ENCODE results near the gene AMER2.

AMER2 gene, protein sequence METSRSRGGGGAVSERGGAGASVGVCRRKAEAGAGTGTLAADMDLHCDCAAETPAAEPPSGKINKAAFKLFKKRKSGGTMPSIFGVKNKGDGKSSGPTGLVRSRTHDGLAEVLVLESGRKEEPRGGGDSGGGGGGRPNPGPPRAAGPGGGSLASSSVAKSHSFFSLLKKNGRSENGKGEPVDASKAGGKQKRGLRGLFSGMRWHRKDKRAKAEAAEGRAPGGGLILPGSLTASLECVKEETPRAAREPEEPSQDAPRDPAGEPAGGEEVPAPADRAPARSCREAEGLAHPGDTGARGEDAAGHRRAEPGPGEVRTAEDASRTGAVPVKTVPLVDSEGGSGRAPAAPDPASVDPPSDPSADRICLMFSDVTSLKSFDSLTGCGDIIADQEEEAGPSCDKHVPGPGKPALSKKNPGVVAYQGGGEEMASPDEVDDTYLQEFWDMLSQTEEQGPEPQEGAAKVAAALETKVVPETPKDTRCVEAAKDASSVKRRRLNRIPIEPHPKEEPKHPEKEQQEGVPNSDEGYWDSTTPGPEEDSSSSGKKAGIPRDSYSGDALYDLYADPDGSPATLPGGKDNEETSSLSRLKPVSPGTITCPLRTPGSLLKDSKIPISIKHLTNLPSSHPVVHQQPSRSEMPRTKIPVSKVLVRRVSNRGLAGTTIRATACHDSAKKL

GRCh38 chr13:25171517-25172302, at the start of gene AMER2:
AMER2 (minus strand) TSS chr13:25172288; CDS start chr13:25171619, 669 bp downstream.
- H3K27me3 Mint-ChIP-seq: peaks cover 82% of the 10 kb centered on the region
- no peaks in the 10 kb centered on the region for H3K9me3 Mint-ChIP-seq
- peaks cover 16% of the 10 kb centered on the region for H3K4me1 Mint-ChIP-seq
- H3K27ac Mint-ChIP-seq: peak within 1 kb of the TSS; percentile 67 to 90
- no peak for ATAC-seq
- peak within 1 kb of the TSS; percentile 82 to 85 for H3K4me3 Mint-ChIP-seq
- DNase-seq: peak in 1 of 2 donors; percentile 5

GRCh38 chr13:25218019-25218418, 45.9 kb upstream of the AMER2 start:
- Mint-ChIP-seq H3K4me3 (no peak overlapping the region), H3K4me1 (no peaks in the 10 kb centered on the region), H3K9me3 (no peaks in the 10 kb centered on the region), H3K27ac (no peak overlapping the region), H3K27me3 (peaks cover 8% of the 10 kb centered on the region)
- ATAC-seq (no peak), DNase-seq (no peak)

- ATAC-seq: no peak
- Mint-ChIP-seq H3K27ac (no peak overlapping the region), H3K27me3 (peaks cover under 1% of the 10 kb centered on the region), H3K4me3 (no peak overlapping the region), H3K9me3 (no peaks in the 10 kb centered on the region), H3K4me1 (no peaks in the 10 kb centered on the region)
- DNase-seq: no peak
These were observed 45.2 kb upstream of the AMER2 start for GRCh38 chr13:25217023-25217885.

DNA sequence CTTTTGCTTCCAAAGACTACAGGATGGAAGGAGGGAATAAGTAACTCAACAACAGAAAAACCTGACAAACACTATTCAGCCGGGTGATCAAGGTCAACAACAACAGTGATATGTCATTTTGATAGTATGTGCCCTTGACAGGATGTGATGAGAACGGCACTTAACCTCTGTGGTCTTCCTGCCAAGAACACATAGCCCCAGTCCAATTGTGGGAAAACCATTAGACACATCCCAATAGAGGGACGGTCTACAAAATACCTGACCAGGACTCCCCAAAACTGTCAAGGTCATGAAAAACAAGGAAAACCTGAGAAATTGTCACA, 43.1 kb upstream of the AMER2 start:
- Mint-ChIP-seq H3K27ac (peak overlapping the region in 1 of 2 donors; percentile 46), H3K4me3 (no peak overlapping the region), H3K4me1 (no peaks in the 10 kb centered on the region), H3K9me3 (no peaks in the 10 kb centered on the region), H3K27me3 (no peaks in the 10 kb centered on the region)
- ATAC-seq: no peak
- no peak for DNase-seq

DNA sequence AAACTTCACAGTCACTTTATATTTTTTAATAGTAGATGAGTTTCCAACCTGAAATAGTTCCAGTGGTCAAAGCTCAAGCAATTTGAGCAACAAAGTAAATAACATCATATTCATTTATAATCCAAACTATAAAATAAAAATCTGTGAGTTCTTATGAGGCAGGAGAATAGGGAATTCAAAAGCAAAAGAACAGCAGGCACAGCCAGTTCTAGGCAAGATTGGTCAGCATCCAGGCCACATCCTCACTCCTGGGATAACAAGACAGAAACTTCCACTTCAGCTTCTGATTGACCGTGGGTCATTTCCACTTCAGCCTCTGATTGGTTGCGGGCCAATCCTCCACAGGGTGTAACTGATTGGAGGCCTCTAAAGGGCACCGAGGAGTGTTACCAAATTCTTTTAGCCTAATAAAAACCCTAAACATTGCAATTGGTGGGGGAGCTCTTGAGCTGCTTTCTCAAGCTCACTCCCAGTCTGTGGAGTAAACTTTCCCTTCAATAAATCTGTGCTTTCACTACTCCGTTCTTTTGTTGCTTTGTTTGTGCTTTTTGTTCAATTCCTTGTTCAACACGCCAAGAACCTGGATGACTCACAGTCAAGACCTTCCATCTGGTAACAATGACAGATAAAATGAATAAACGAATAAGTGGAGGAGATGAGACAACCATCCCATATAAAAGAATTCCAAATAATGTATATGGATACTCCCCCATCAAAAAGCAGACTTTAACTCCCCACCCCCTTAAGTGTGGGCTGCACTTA, 42.6 kb upstream of the AMER2 start:
- Mint-ChIP-seq H3K4me1 (no peaks in the 10 kb centered on the region), H3K27ac (no peak overlapping the region), H3K9me3 (no peaks in the 10 kb centered on the region), H3K27me3 (no peaks in the 10 kb centered on the region), H3K4me3 (no peak overlapping the region)
- DNase-seq: no peak
- no peak for ATAC-seq

GRCh38 chr13:25213715-25214114, 41.6 kb upstream of the AMER2 start:
- Mint-ChIP-seq H3K4me3 (no peak overlapping the region), H3K27ac (no peak overlapping the region), H3K4me1 (no peaks in the 10 kb centered on the region), H3K9me3 (no peaks in the 10 kb centered on the region), H3K27me3 (no peaks in the 10 kb centered on the region)
- no peak for ATAC-seq
- no peak for DNase-seq

- no peak overlapping the region for H3K4me3 Mint-ChIP-seq
- ATAC-seq (no peak), DNase-seq (no peak)
- no peaks in the 10 kb centered on the region for H3K27me3 Mint-ChIP-seq
- H3K9me3 Mint-ChIP-seq: no peaks in the 10 kb centered on the region
- no peaks in the 10 kb centered on the region for H3K4me1 Mint-ChIP-seq
- H3K27ac Mint-ChIP-seq: no peak overlapping the region
These were observed 38.9 kb upstream of the AMER2 start for GRCh38 chr13:25210842-25211569.

DNA sequence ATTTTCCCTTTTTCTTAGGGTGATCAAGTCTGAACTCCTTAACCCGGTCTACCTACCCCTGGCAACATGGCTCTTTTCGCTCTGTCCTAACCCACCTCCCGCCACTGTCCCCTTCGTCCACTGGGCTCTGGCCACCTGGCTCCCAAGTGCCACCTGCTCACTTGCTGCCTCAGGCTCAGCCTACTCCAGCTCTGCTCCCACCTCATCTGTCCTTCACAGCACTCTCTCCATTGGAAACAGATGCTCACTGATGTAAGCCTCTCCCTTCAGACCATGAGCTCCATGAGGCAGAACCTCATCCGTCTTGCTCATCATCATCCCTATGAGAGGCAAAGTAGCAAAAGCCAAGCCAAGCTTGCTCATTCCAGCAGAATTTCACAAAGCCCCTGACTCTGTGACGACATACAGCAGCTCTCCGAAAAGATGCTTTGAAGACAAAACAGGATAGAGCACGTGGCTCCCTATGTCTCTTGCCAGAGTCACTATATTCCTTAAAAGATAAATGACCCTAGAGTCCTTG, 35.3 kb upstream of the AMER2 start:
- no peak for ATAC-seq
- peaks cover 21% of the 10 kb centered on the region for H3K27me3 Mint-ChIP-seq
- no peaks in the 10 kb centered on the region for H3K9me3 Mint-ChIP-seq
- H3K4me1 Mint-ChIP-seq: no peaks in the 10 kb centered on the region
- DNase-seq: no peak
- no peak overlapping the region for H3K27ac Mint-ChIP-seq
- H3K4me3 Mint-ChIP-seq: no peak overlapping the region

DNA sequence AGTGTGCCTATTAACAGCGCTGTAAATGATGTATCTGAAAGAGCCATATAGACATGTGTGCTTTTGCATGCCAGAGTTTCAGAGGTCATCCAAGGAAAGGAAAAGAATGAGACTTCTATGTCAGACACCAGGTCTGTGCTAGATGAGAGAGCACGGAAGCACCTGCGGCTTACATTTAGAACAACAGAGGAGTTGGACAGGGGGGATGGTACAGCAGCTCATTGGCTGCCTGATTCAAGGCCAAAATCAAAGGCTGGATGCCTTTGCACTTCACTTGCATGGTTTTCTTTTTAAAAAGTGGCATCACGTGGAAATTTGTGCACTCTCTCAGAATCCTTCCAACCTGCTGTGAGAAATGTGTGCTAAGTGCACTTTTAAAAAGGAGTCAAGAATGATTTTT, 32.8 kb upstream of the AMER2 start:
- no peak overlapping the region for H3K4me3 Mint-ChIP-seq
- no peak for ATAC-seq
- no peak overlapping the region for H3K27ac Mint-ChIP-seq
- no peaks in the 10 kb centered on the region for H3K9me3 Mint-ChIP-seq
- no peak for DNase-seq
- peaks cover 29% of the 10 kb centered on the region for H3K27me3 Mint-ChIP-seq
- no peaks in the 10 kb centered on the region for H3K4me1 Mint-ChIP-seq

- H3K27me3 Mint-ChIP-seq: peaks cover 32% of the 10 kb centered on the region
- ATAC-seq (no peak), DNase-seq (no peak)
- no peaks in the 10 kb centered on the region for H3K4me1 Mint-ChIP-seq
- no peak overlapping the region for H3K27ac Mint-ChIP-seq
- no peaks in the 10 kb centered on the region for H3K9me3 Mint-ChIP-seq
- no peak overlapping the region for H3K4me3 Mint-ChIP-seq
These were observed 31.1 kb upstream of the AMER2 start for GRCh38 chr13:25203127-25203740.

DNA sequence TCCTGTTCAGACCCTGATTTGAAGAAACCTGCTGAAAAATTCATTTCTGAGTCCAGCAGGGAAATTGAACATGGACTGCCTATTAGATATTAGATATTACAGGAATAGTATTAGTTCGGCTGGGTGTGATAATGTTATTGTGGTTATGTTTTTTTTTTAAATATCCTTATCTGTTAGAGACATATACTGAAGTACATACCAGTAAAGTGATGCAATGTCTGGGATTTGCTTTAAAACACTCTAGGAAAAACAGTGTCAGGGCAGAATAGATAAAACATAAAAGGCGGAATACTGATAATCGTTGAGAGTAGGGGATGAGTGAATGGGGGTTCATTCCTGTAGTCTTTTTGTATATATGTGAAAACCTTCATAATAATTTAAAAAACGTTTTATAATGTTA, 28.7 kb upstream of the AMER2 start:
- DNase-seq (no peak), ATAC-seq (no peak)
- Mint-ChIP-seq H3K9me3 (no peaks in the 10 kb centered on the region), H3K4me1 (no peaks in the 10 kb centered on the region), H3K27ac (no peak overlapping the region), H3K27me3 (peaks cover 48% of the 10 kb centered on the region), H3K4me3 (no peak overlapping the region)

GRCh38 chr13:25198647-25199046, 26.6 kb upstream of the AMER2 start:
- DNase-seq: no peak
- Mint-ChIP-seq H3K4me1 (no peaks in the 10 kb centered on the region), H3K27me3 (peaks cover 43% of the 10 kb centered on the region), H3K4me3 (no peak overlapping the region), H3K27ac (no peak overlapping the region), H3K9me3 (no peaks in the 10 kb centered on the region)
- no peak for ATAC-seq

- Mint-ChIP-seq H3K4me3 (no peak overlapping the region), H3K27ac (no peak overlapping the region), H3K9me3 (no peaks in the 10 kb centered on the region), H3K27me3 (peaks cover 38% of the 10 kb centered on the region), H3K4me1 (no peaks in the 10 kb centered on the region)
- no peak for DNase-seq
- ATAC-seq: no peak
These were observed 24.9 kb upstream of the AMER2 start for GRCh38 chr13:25196971-25197370.

- peaks cover 54% of the 10 kb centered on the region for H3K27me3 Mint-ChIP-seq
- H3K4me1 Mint-ChIP-seq: no peaks in the 10 kb centered on the region
- no peak overlapping the region for H3K4me3 Mint-ChIP-seq
- DNase-seq (no peak), ATAC-seq (no peak)
- H3K9me3 Mint-ChIP-seq: no peaks in the 10 kb centered on the region
- no peak overlapping the region for H3K27ac Mint-ChIP-seq
These were observed 20.8 kb upstream of the AMER2 start for GRCh38 chr13:25192936-25193335.
